KMS-11 (cell line): ENCODE results near the gene PGLYRP4.

Experiments used
- H2AFZ ChIP-seq: fragments of 200-600 bp; sonication (generic); 2 replicates; pipeline ENCODE4 v1.6.1; 2016; ENCODE audit warnings: antibody characterized with exemption, mixed run types, low read depth
- H3K27ac ChIP-seq: fragments of 200-600 bp; sonication (generic); 2 replicates; pipeline ENCODE4 v1.6.1; 2016; ENCODE audit warnings: mild to moderate bottlenecking, mixed run types
- H3K27me3 ChIP-seq: fragments of 200-600 bp; sonication (generic); 2 replicates; pipeline ENCODE4 v1.6.1; 2017; ENCODE audit warnings: mild to moderate bottlenecking, low read depth, mixed run types, moderate library complexity; ENCODE audit not compliant: insufficient read depth
- H3K36me3 ChIP-seq: fragments of 200-600 bp; sonication (generic); 2 replicates; pipeline ENCODE4 v1.6.1; 2017; ENCODE audit warnings: mild to moderate bottlenecking, mixed run types; ENCODE audit not compliant: insufficient read depth
- H3K4me1 ChIP-seq: fragments of 200-600 bp; sonication (generic); 2 replicates; pipeline ENCODE4 v1.6.1; 2016; ENCODE audit warnings: mild to moderate bottlenecking, low read depth, mixed run types; ENCODE audit not compliant: poor library complexity, severe bottlenecking
- H3K4me2 ChIP-seq: fragments of 200-600 bp; sonication (generic); 2 replicates; pipeline ENCODE4 v1.7.0; 2016; ENCODE audit warnings: mild to moderate bottlenecking, mixed run types
- H3K4me3 ChIP-seq: fragments of 200-600 bp; sonication (generic); IDR thresholded peaks from 2 replicates; pipeline ENCODE4 v1.6.1; 2017; ENCODE audit warnings: low read depth, low read length, mixed read lengths; ENCODE audit not compliant: insufficient read depth
- H3K79me2 ChIP-seq: fragments of 200-600 bp; sonication (generic); 2 replicates; pipeline ENCODE4 v1.6.1; 2016; ENCODE audit warnings: low read depth, mixed run types; ENCODE audit not compliant: insufficient read depth
- H3K9ac ChIP-seq: fragments of 200-600 bp; sonication (generic); 2 replicates; pipeline ENCODE4 v1.6.1; 2016; ENCODE audit warnings: mild to moderate bottlenecking, mixed run types
- H4K20me1 ChIP-seq: fragments of 200-600 bp; sonication (generic); 2 replicates; pipeline ENCODE4 v1.6.1; 2016; ENCODE audit warnings: mild to moderate bottlenecking, mixed run types; ENCODE audit not compliant: insufficient read depth
- TF ChIP-seq, protein P1 (sequence below): fragments of 200-600 bp; sonication (generic); conservative IDR thresholded peaks from 2 replicates; pipeline ENCODE4 v1.6.1; 2017; ENCODE audit warnings: low read depth, mild to moderate bottlenecking, antibody characterized with exemption, low read length, moderate library complexity, mixed read lengths

PGLYRP4 gene

DNA sequence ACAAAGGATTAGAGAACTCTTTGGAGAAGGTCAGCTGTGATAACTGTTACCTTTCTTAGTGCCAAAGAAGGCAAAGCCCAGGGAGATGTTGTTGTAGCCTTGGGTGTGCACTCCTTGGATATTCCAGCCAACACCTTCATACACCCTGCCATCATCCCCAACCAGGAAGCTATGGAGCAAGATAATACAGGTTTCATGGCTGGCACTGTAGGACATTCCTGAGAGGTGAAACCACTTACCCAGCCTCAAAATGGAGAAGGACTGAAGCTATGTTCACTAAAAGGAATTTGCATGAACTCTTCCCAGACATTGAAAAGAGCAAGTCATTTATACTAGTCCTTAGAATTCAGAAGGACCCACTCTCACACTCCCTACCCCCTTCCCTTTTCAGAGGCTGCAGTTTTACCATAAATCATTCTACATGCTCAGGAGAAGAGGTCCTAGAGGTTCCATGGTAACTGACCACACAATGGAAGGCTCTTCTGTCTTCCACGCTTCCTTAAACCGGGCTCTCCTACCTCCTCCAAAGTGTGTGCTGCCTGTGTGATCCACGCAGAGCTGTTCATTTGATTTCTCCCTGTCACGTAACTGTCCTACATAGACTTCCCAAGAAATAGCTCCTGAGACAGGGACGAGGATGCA lies 5.5 kb downstream of the PGLYRP4 start:
- H3K9ac ChIP-seq = peak overlapping the region; percentile 65
- peak overlapping the region; percentile 89 for H3K27ac ChIP-seq
- no peak overlapping the region for H3K4me3 ChIP-seq
- no peaks in the 10 kb centered on the region for H3K27me3 ChIP-seq
- peaks cover 65% of the 10 kb centered on the region for H3K4me1 ChIP-seq
- H2AFZ ChIP-seq = peak overlapping the region; percentile 61
- no peaks in the 10 kb centered on the region for H4K20me1 ChIP-seq
- H3K4me2 ChIP-seq = peak overlapping the region; percentile 72
- TF ChIP-seq, protein P1, sequence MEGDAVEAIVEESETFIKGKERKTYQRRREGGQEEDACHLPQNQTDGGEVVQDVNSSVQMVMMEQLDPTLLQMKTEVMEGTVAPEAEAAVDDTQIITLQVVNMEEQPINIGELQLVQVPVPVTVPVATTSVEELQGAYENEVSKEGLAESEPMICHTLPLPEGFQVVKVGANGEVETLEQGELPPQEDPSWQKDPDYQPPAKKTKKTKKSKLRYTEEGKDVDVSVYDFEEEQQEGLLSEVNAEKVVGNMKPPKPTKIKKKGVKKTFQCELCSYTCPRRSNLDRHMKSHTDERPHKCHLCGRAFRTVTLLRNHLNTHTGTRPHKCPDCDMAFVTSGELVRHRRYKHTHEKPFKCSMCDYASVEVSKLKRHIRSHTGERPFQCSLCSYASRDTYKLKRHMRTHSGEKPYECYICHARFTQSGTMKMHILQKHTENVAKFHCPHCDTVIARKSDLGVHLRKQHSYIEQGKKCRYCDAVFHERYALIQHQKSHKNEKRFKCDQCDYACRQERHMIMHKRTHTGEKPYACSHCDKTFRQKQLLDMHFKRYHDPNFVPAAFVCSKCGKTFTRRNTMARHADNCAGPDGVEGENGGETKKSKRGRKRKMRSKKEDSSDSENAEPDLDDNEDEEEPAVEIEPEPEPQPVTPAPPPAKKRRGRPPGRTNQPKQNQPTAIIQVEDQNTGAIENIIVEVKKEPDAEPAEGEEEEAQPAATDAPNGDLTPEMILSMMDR = no peak
- H3K79me2 ChIP-seq = 0 out of 2 replicates have a peak, but pooled peaks cover 8% of the 10 kb centered on the region
- H3K36me3 ChIP-seq = no peaks in the 10 kb centered on the region

DNA sequence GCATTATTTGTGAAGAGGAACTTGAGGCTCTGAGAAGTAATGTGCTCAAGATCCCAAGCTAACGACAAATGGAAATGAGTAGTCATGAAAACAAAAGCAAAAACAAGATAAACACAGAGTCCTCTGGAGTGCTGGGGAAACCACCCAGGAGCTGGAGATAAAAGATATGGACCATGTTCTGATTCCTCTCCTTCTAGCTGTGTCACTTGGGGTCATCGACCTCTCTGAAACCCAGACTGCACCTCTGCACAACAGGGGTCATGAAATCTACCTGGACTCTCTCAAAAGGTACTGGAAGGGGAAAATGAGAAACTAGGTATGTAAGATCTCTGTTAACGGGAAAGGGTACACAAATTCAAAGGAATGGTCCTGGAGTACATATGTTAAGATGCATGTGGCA lies 6.5 kb downstream of the PGLYRP4 start:
- H3K4me1 ChIP-seq = peaks cover 67% of the 10 kb centered on the region
- no peaks in the 10 kb centered on the region for H3K27me3 ChIP-seq
- no peak overlapping the region; the same call in 1 of the 2 replicates for H3K9ac ChIP-seq
- H3K79me2 ChIP-seq = 0 out of 2 replicates have a peak, but pooled peaks cover 8% of the 10 kb centered on the region
- H3K36me3 ChIP-seq = no peaks in the 10 kb centered on the region
- no peaks in the 10 kb centered on the region for H4K20me1 ChIP-seq
- peak overlapping the region; percentile 89 for H3K27ac ChIP-seq
- TF ChIP-seq, protein P1 = no peak
- peak overlapping the region; percentile 72 for H3K4me2 ChIP-seq
- no peak overlapping the region for H3K4me3 ChIP-seq
- H2AFZ ChIP-seq = peak overlapping the region; percentile 61; the same call in 1 of the 2 replicates

DNA sequence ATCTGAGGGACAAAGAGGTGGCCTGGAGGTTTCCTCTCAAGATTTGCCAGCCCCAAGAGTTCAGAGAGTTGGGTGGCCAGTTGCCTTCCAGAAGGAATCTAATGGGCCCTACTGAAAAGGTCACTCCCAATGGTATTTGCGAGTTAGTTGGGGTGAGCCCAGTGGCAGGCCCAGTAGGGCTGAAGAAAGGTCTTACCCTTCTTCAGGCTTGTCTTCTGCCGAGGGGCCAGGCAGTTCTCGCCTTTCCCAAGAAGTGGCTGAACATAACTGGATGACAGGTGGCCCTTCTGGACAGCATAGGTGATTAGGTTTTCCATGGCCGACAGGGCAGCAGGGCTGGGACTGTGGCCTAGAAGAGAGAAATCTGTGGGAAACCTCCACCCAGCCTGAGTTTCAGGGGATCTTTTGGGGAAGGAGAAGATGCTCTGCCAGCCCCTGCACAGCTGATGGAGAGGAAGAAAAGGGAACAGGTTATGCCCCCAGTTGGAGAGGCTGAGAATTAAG lies 7.2 kb downstream of the PGLYRP4 start:
- peaks cover 67% of the 10 kb centered on the region for H3K4me1 ChIP-seq
- H3K9ac ChIP-seq = no peak overlapping the region
- no peak overlapping the region for H2AFZ ChIP-seq
- no peaks in the 10 kb centered on the region for H3K36me3 ChIP-seq
- H3K27me3 ChIP-seq = no peaks in the 10 kb centered on the region
- H3K4me2 ChIP-seq = peak overlapping the region; percentile 72; the same call in 1 of the 2 replicates
- H3K79me2 ChIP-seq = 0 out of 2 replicates have a peak, but pooled peaks cover 8% of the 10 kb centered on the region
- no peak overlapping the region for H3K4me3 ChIP-seq
- TF ChIP-seq, protein P1 = no peak
- H4K20me1 ChIP-seq = no peaks in the 10 kb centered on the region
- H3K27ac ChIP-seq = no peak overlapping the region

DNA sequence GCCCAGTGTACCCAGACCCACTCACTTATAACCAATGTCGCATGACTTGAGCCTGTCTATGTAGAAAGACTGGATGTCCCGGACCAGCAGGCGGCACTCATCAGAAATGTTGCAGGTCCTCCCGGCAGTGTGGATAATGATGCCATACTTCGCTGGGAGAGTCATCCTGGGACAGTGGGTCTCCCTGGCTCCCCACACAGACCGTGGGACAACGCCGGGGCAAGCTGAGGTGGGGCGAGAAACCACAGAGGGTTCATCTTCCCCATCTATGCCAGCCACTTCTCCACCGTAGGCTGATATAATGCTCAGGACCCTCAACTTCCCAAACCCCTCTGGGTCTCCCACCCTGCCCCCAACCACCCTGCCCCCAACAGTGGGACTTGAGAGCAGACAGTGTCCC lies 8.3 kb downstream of the PGLYRP4 start:
- no peak overlapping the region for H3K9ac ChIP-seq
- TF ChIP-seq, protein P1 = no peak
- H2AFZ ChIP-seq = no peak overlapping the region
- H3K36me3 ChIP-seq = no peaks in the 10 kb centered on the region
- H3K27me3 ChIP-seq = no peaks in the 10 kb centered on the region
- H3K4me1 ChIP-seq = peaks cover 60% of the 10 kb centered on the region
- H4K20me1 ChIP-seq = no peaks in the 10 kb centered on the region
- H3K4me2 ChIP-seq = no peak overlapping the region
- H3K79me2 ChIP-seq = 0 out of 2 replicates have a peak, but pooled peaks cover 8% of the 10 kb centered on the region
- H3K4me3 ChIP-seq = no peak overlapping the region
- H3K27ac ChIP-seq = no peak overlapping the region
